Measurements from ENCODE around the gene KCND3.

GRCh38 chr1:111738436-111739193 lies 250.9 kb downstream of the KCND3 start:
- no peak for TF ChIP-seq POLR2AphosphoS5 (IDR thresholded peaks at IDR 0.05; ENCODE audit: low read depth)
- TF ChIP-seq, protein P1, sequence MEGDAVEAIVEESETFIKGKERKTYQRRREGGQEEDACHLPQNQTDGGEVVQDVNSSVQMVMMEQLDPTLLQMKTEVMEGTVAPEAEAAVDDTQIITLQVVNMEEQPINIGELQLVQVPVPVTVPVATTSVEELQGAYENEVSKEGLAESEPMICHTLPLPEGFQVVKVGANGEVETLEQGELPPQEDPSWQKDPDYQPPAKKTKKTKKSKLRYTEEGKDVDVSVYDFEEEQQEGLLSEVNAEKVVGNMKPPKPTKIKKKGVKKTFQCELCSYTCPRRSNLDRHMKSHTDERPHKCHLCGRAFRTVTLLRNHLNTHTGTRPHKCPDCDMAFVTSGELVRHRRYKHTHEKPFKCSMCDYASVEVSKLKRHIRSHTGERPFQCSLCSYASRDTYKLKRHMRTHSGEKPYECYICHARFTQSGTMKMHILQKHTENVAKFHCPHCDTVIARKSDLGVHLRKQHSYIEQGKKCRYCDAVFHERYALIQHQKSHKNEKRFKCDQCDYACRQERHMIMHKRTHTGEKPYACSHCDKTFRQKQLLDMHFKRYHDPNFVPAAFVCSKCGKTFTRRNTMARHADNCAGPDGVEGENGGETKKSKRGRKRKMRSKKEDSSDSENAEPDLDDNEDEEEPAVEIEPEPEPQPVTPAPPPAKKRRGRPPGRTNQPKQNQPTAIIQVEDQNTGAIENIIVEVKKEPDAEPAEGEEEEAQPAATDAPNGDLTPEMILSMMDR (IDR thresholded peaks at IDR 0.05; ENCODE audit: insufficient read depth, low read length), result no peak
- TF ChIP-seq REST (IDR thresholded peaks at IDR 0.05; ENCODE audit: insufficient replicate concordance, low read depth), result no peak
- no peak for TF ChIP-seq SPI1 (IDR thresholded peaks at IDR 0.05; ENCODE audit: borderline replicate concordance, low read depth)
